Endothelial cell of umbilical vein (primary cell): ENCODE results near the gene DHRS7B. TPM values are rescaled to one million over a fixed set of nuclear protein-coding genes. Genes with fewer than 3 reads are reported as not detected.

Experiments used
- BruUV-seq: library from RNA; stranded (reverse); fragments of 400-500 nt; replicated peaks from 2 replicates; lab custom pipeline; 2021; lab: Mats Ljungman, UMichigan
- CTCF ChIA-PET: fragments of 300-600, 350-600 bp; sonication (Branson Sonifier 250); formaldehyde crosslinking; loops from one replicate; lab custom pipeline; 2021; ENCODE audit warnings: antibody characterized with exemption, inconsistent platforms; lab: Charles Lee
- POLR2A ChIA-PET: fragments of 300-600, 350-600 bp; sonication (Branson Sonifier 250); formaldehyde crosslinking; loops from one replicate; lab custom pipeline; 2021; ENCODE audit warnings: antibody characterized with exemption, inconsistent platforms; lab: Charles Lee
- DNase-seq: peaks from one replicate; pipeline ENCODE4 v3.0.0-alpha.2; 2011; ENCODE audit warnings: low read depth, low spot score
- FAIRE-seq: peaks from 2 replicates; lab custom pipeline; 2011; peaks lifted over from hg19 to GRCh38; lab: Jason Lieb, UNC
- H2AFZ ChIP-seq: 2 replicates; pipeline ENCODE4 v1.6.0; 2012; ENCODE audit warnings: low read depth, low read length, control low read depth, inconsistent platforms
- H3K27ac ChIP-seq: 2 replicates; pipeline ENCODE4 v1.5.1; 2011; ENCODE audit warnings: low read depth, mild to moderate bottlenecking, control low read depth, low read length, moderate library complexity; ENCODE audit not compliant: insufficient read depth
- H3K27me3 ChIP-seq, 2 experiments: 2 replicates each; pipeline versions ENCODE4 v1.6.0 to v1.6.1; 2011; ENCODE audit warnings: low read length in 2 of 2, mixed read lengths in 1 of 2; ENCODE audit not compliant: control insufficient read depth in 2 of 2, insufficient read depth in 2 of 2
- H3K36me3 ChIP-seq, 2 experiments: 2 replicates in 1 of 2; 3 replicates in 1 of 2; pipeline ENCODE4 v1.5.1; 2011; ENCODE audit warnings: low read length in 2 of 2, mild to moderate bottlenecking in 1 of 2, moderate library complexity in 1 of 2; ENCODE audit not compliant: control insufficient read depth in 2 of 2, insufficient read depth in 2 of 2; ENCODE audit errors: extremely low read depth in 1 of 2
- H3K4me1 ChIP-seq: 3 replicates; pipeline ENCODE4 v1.5.1; 2011; ENCODE audit warnings: mild to moderate bottlenecking, low read length; ENCODE audit not compliant: control insufficient read depth, insufficient read depth; ENCODE audit errors: extremely low read depth
- H3K4me2 ChIP-seq: 2 replicates; pipeline ENCODE4 v1.6.1; 2011; ENCODE audit warnings: low read length, control low read depth, mixed read lengths; ENCODE audit not compliant: insufficient read depth
- H3K4me3 ChIP-seq, 3 experiments: fragments of 200-600 bp in 1 of 3; sonication (generic), shearing (Covaris generic) in 1 of 3; replicated peaks in 1 of 3; 2 replicates each; pipeline ENCODE4 v1.5.1; 2011 to 2016; ENCODE audit warnings: control low read depth in 3 of 3, low read length in 3 of 3, mild to moderate bottlenecking in 2 of 3, inconsistent platforms in 1 of 3, low read depth in 1 of 3, moderate library complexity in 1 of 3; ENCODE audit not compliant: insufficient read depth in 1 of 3
- H3K79me2 ChIP-seq: 2 replicates; pipeline ENCODE4 v1.6.0; 2012; ENCODE audit warnings: low read length, inconsistent platforms; ENCODE audit not compliant: control insufficient read depth, insufficient read depth
- H3K9ac ChIP-seq: replicated peaks from 2 replicates; pipeline ENCODE3; 2011; ENCODE audit warnings: low read length, control low read depth; ENCODE audit not compliant: insufficient read depth; ENCODE audit errors: extremely low read depth
- H3K9me1 ChIP-seq: replicated peaks from 3 replicates; pipeline ENCODE4 v1.6.0; 2011; ENCODE audit warnings: mild to moderate bottlenecking, low read length; ENCODE audit not compliant: control insufficient read depth, insufficient read depth; ENCODE audit errors: extremely low read depth
- H3K9me3 ChIP-seq: replicated peaks from 2 replicates; pipeline ENCODE4 v1.5.1; 2012; ENCODE audit warnings: low read length, inconsistent platforms; ENCODE audit not compliant: control insufficient read depth, insufficient read depth
- H4K20me1 ChIP-seq: replicated peaks from 2 replicates; pipeline ENCODE3; 2011; ENCODE audit warnings: mild to moderate bottlenecking, low read length; ENCODE audit not compliant: control insufficient read depth, insufficient read depth; ENCODE audit errors: extremely low read depth
- EZH2 ChIP-seq: IDR thresholded peaks from 2 replicates; pipeline ENCODE4 v1.6.1; 2012; ENCODE audit warnings: borderline replicate concordance, low read depth, mild to moderate bottlenecking, moderate library complexity, low read length, inconsistent platforms; ENCODE audit not compliant: severe bottlenecking
- FOS ChIP-seq: IDR thresholded peaks from 2 replicates; pipeline ENCODE4 v1.6.1; 2011; ENCODE audit warnings: mild to moderate bottlenecking, low read length, moderate library complexity, borderline replicate concordance; ENCODE audit not compliant: insufficient read depth
- GATA2 ChIP-seq: IDR thresholded peaks from 2 replicates; pipeline ENCODE4 v1.7.0; 2011; ENCODE audit warnings: low read depth, mild to moderate bottlenecking, moderate library complexity, mixed read lengths, low read length; ENCODE audit not compliant: insufficient read length, insufficient read depth
- JUN ChIP-seq: IDR thresholded peaks from 2 replicates; pipeline ENCODE4 v1.6.1; 2011; ENCODE audit warnings: borderline replicate concordance, low read depth; ENCODE audit not compliant: insufficient read length, insufficient read depth
- MYC ChIP-seq: IDR thresholded peaks from one replicate; pipeline ENCODE4 v1.6.1; 2011; ENCODE audit warnings: mild to moderate bottlenecking, low read depth, low read length
- POLR2A ChIP-seq: IDR thresholded peaks from 2 replicates; pipeline ENCODE4 v1.6.1; 2012; ENCODE audit warnings: low read depth, mild to moderate bottlenecking, control low read depth, low read length
- POLR2AphosphoS5 ChIP-seq: IDR thresholded peaks from 2 replicates; pipeline ENCODE4 v1.6.1; 2012; ENCODE audit warnings: low read depth, mild to moderate bottlenecking, control low read depth, low read length, moderate library complexity; ENCODE audit not compliant: insufficient read depth
- dilution Hi-C: fragments of 300-500 bp; cut with MboI; formaldehyde crosslinking; loops from one replicate; pipeline ENCODE4 v1.15.0; 2019; ENCODE audit warnings: low sequenced_read_pairs; ENCODE audit not compliant: extremely low pct_ligation_motif_present
- intact Hi-C: fragments of 100-400 bp; cut with micrococcal nuclease; formaldehyde crosslinking; loops from one replicate; pipeline ENCODE4 v1.10.0; 2022
- polyA plus RNA-seq, 4 experiments: library from polyadenylated mRNA; depleted of rRNA in 3 of 4; stranded (reverse) in 3 of 4; unstranded in 1 of 4; fragments of >200 nt; gene quantifications; 2 replicates each; pipeline versions ENCODE4 v1.2.1 to v1.2.3, GENCODE V29; 2011 to 2012; ENCODE audit warnings: missing spikeins in 1 of 4
- total RNA-seq: library from RNA; stranded (reverse); gene quantifications from 2 replicates; pipeline ENCODE4 v1.2.3, GENCODE V29; 2021
- TF ChIP-seq, protein P1 (sequence below): IDR thresholded peaks from 2 replicates; pipeline ENCODE4 v1.6.1; 2011; ENCODE audit not compliant: insufficient read depth, insufficient read length
- TF ChIP-seq, protein P2 (sequence below), 2 donors: IDR thresholded peaks; 1 replicate in 1 of 2; 2 replicates in 1 of 2; pipeline ENCODE4 v1.5.1; 2011; ENCODE audit warnings: low read length in 2 of 2, mild to moderate bottlenecking in 2 of 2, moderate library complexity in 2 of 2, control low read depth in 1 of 2, inconsistent platforms in 1 of 2, low read depth in 1 of 2; ENCODE audit not compliant: insufficient read depth in 1 of 2; ENCODE audit errors: extremely low read depth in 1 of 2

Gene DHRS7B
- total and polyA plus RNA-seq, 2 donors (not counting 3 experiments of a cell fraction or from before 2014, with no cell fraction given): 14.0 to 28.1 TPM

DNA sequence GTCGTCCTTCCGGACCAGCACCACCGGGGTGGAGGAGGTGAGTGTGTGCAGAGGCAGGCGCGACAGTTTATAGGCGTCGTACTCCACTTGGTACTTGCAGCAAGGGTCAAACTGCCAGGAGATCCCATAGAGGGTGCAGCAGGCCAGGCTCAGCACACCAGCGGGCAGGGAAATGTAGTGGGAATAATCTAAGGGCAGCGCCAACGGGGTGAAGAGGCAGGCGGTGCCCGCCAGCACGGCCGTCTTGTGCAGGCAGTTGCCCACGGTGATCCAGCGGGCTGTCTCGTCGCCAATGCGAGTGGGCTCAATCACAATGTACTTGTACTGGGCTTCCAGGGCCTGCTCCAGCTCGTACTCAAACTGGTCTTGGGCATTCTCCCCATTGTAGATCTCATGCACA is 71.6 kb downstream of the DHRS7B start:
- BruUV-seq: no TSS peak
- POLR2A ChIA-PET: no interaction called here
- H3K4me3 ChIP-seq: no peak overlapping the region
- no peak overlapping the region for H3K27ac ChIP-seq
- dilution Hi-C loops: no loop called here
- no peaks in the 10 kb centered on the region for H3K9me1 ChIP-seq
- FAIRE-seq (no peak), DNase-seq (no peak)
- CTCF ChIA-PET: interaction anchor here (1.3 kb wide), 1 partner anchor 71 kb away, joined by 3 read pairs; no protein-coding TSS in a partner anchor
- intact Hi-C loops: no loop called here
- no peak for TF ChIP-seq POLR2A
- TF ChIP-seq, protein P1, sequence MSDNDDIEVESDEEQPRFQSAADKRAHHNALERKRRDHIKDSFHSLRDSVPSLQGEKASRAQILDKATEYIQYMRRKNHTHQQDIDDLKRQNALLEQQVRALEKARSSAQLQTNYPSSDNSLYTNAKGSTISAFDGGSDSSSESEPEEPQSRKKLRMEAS: no peak
- no peak for TF ChIP-seq JUN
- no peak for TF ChIP-seq POLR2AphosphoS5
- TF ChIP-seq, protein P2, sequence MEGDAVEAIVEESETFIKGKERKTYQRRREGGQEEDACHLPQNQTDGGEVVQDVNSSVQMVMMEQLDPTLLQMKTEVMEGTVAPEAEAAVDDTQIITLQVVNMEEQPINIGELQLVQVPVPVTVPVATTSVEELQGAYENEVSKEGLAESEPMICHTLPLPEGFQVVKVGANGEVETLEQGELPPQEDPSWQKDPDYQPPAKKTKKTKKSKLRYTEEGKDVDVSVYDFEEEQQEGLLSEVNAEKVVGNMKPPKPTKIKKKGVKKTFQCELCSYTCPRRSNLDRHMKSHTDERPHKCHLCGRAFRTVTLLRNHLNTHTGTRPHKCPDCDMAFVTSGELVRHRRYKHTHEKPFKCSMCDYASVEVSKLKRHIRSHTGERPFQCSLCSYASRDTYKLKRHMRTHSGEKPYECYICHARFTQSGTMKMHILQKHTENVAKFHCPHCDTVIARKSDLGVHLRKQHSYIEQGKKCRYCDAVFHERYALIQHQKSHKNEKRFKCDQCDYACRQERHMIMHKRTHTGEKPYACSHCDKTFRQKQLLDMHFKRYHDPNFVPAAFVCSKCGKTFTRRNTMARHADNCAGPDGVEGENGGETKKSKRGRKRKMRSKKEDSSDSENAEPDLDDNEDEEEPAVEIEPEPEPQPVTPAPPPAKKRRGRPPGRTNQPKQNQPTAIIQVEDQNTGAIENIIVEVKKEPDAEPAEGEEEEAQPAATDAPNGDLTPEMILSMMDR (IDR thresholded peaks at IDR 0.05; ENCODE audit: extremely low read depth in 1 of 2, insufficient read depth in 1 of 2, low read depth in 1 of 2, low read length in 2 of 2): no peak
- TF ChIP-seq EZH2: no peak
- TF ChIP-seq FOS: no peak
- TF ChIP-seq GATA2: no peak
- no peak for TF ChIP-seq MYC
- H4K20me1 ChIP-seq: no peaks in the 10 kb centered on the region
- H3K27me3 ChIP-seq: no peaks in the 10 kb centered on the region
- H3K4me2 ChIP-seq: no peak overlapping the region
- peaks cover 50% of the 10 kb centered on the region for H3K79me2 ChIP-seq
- H2AFZ ChIP-seq: no peak overlapping the region
- no peaks in the 10 kb centered on the region for H3K4me1 ChIP-seq
- H3K9me3 ChIP-seq: no peaks in the 10 kb centered on the region
- H3K36me3 ChIP-seq: peaks cover 0 to 12% of the 10 kb centered on the region in 2 experiments
- no peak overlapping the region for H3K9ac ChIP-seq
